Left ventricle myocardium inferior (tissue), 1 donor: ENCODE data around the gene PTPRG. TPM values are rescaled to one million over a fixed set of nuclear protein-coding genes. Genes with fewer than 3 reads are reported as not detected.

Experiments used
- DNase-seq: peaks from one replicate; pipeline ENCODE4 v3.0.0-alpha.2; 2020
- H3K27ac ChIP-seq: fragments of 200-600 bp; replicated peaks from 2 replicates; pipeline ENCODE4 v1.8.0; 2021
- H3K27me3 ChIP-seq: fragments of 200-600 bp; 2 replicates; pipeline ENCODE4 v1.8.0; 2021; ENCODE audit warnings: low read depth
- H3K36me3 ChIP-seq: fragments of 200-600 bp; 2 replicates; pipeline ENCODE4 v1.8.0; 2021
- H3K4me1 ChIP-seq: fragments of 200-600 bp; 2 replicates; pipeline ENCODE4 v1.8.0; 2021
- H3K4me3 ChIP-seq: fragments of 200-600 bp; 2 replicates; pipeline ENCODE4 v1.8.0; 2021; ENCODE audit warnings: mild to moderate bottlenecking, moderate library complexity
- H3K9me3 ChIP-seq: fragments of 200-600 bp; replicated peaks from 2 replicates; pipeline ENCODE4 v1.8.0; 2021
- CTCF ChIP-seq: fragments of 200-600 bp; IDR thresholded peaks from 2 replicates; pipeline ENCODE4 v1.8.0; 2021; ENCODE audit warnings: antibody characterized with exemption, mild to moderate bottlenecking, borderline replicate concordance
- intact Hi-C: fragments of 100-400 bp; cut with micrococcal nuclease; formaldehyde crosslinking; loops from one replicate; pipeline ENCODE4 v1.11.0; 2022
- total RNA-seq: library from RNA; stranded (reverse); fragmentation: NEBNext Ultra II Directional; extraction: Animal tissue kit (Norgen Biotek cat#: 25700); gene quantifications from one replicate; pipeline ENCODE4 v1.2.1, GENCODE V29; 2021
- donor health status: DM: no; HTN: yes; CAD: no; lungs with severe emphysema.

The PTPRG gene
- total RNA-seq, 1 donor from 2014 or later: 29.6 TPM

- no peak overlapping the region for H3K4me3 ChIP-seq
- H3K27me3 ChIP-seq: no peaks in the 10 kb centered on the region
- peaks cover 56% of the 10 kb centered on the region for H3K4me1 ChIP-seq
- H3K27ac ChIP-seq: no peak overlapping the region
- no peaks in the 10 kb centered on the region for H3K9me3 ChIP-seq
- DNase-seq: no peak
- H3K36me3 ChIP-seq: no peaks in the 10 kb centered on the region
- no peak for TF ChIP-seq CTCF
- intact Hi-C loops: no loop called here
Measured at GRCh38 chr3:61741551-61741950, 180.2 kb downstream of the PTPRG start.

- peaks cover 56% of the 10 kb centered on the region for H3K4me1 ChIP-seq
- H3K36me3 ChIP-seq: no peaks in the 10 kb centered on the region
- TF ChIP-seq CTCF: no peak
- no peaks in the 10 kb centered on the region for H3K27me3 ChIP-seq
- H3K4me3 ChIP-seq: no peak overlapping the region
- intact Hi-C loops: no loop called here
- H3K9me3 ChIP-seq: no peaks in the 10 kb centered on the region
- DNase-seq: no peak
- no peak overlapping the region for H3K27ac ChIP-seq
Measured at GRCh38 chr3:61742006-61742405, 180.6 kb downstream of the PTPRG start.

GRCh38 chr3:61743067-61743466 lies 181.7 kb downstream of the PTPRG start:
- TF ChIP-seq CTCF: no peak
- no peak for DNase-seq
- intact Hi-C loops: no loop called here
- H3K4me1 ChIP-seq: peaks cover 56% of the 10 kb centered on the region
- no peaks in the 10 kb centered on the region for H3K9me3 ChIP-seq
- no peak overlapping the region for H3K27ac ChIP-seq
- no peaks in the 10 kb centered on the region for H3K36me3 ChIP-seq
- H3K4me3 ChIP-seq: no peak overlapping the region
- no peaks in the 10 kb centered on the region for H3K27me3 ChIP-seq

- H3K27ac ChIP-seq: no peak overlapping the region
- no peaks in the 10 kb centered on the region for H3K27me3 ChIP-seq
- peaks cover 59% of the 10 kb centered on the region for H3K4me1 ChIP-seq
- no peaks in the 10 kb centered on the region for H3K36me3 ChIP-seq
- intact Hi-C loops: no loop called here
- TF ChIP-seq CTCF: no peak
- no peak for DNase-seq
- no peak overlapping the region for H3K4me3 ChIP-seq
- no peaks in the 10 kb centered on the region for H3K9me3 ChIP-seq
Measured at GRCh38 chr3:61743686-61744242, 182.4 kb downstream of the PTPRG start.

GRCh38 chr3:61748288-61748687 lies 186.9 kb downstream of the PTPRG start:
- Histone ChIP-seq H3K4me1 (peaks cover 48% of the 10 kb centered on the region), H3K27me3 (no peaks in the 10 kb centered on the region), H3K9me3 (no peaks in the 10 kb centered on the region), H3K4me3 (no peak overlapping the region), H3K27ac (no peak overlapping the region), H3K36me3 (peaks cover 5% of the 10 kb centered on the region)
- no peak for TF ChIP-seq CTCF
- intact Hi-C loops: no loop called here
- DNase-seq: no peak
